ENCODE data around the gene UBR4.

DNA sequence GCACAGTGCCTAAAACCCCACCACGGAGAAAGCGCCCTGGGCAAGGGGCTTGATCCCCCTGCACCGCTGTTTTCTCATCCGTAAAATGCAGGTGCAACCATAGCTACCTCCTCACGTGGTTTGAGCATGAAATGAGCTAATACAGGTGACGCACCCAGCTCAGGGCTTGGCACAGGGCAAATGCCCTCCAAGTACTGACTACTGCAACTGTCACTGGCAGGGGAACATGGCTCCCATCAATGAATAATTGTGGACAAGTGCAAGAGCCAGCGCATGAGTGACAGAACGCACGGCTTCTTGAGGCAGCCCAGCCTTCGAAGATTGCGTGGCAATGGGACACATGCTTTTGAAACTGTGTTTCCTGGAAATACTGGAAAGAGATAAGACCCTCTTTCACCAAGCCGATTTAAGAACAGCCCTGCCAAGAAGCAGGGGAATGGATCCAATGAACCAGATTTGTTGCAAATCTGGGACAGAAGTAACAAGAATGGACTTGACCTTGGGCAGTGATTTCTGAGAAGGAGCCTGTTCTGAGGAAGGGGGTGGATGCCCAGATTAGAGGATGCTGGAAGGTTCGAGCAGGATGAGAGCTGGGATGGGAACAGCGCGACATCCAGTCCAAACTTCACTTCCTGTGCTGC is 160.8 kb downstream of the UBR4 start:
- TF ChIP-seq NR2C1 (IDR thresholded peaks at IDR 0.05), result no peak
- TF ChIP-seq POLR2A (IDR thresholded peaks at IDR 0.05; ENCODE audit: low read depth, low read length), result no peak
- TF ChIP-seq CTCF (IDR thresholded peaks at IDR 0.05 in 2 of 3, conservative IDR thresholded peaks at IDR 0.05 in 1 of 3; ENCODE audit: control insufficient read depth in 2 of 3, extremely low read depth in 1 of 3, insufficient read depth in 1 of 3, low read depth in 3 of 3, low read length in 3 of 3), result no peak

Measured in GM12878 (cell line).